Astrocyte (in vitro differentiated cells and primary cell): Measurements from ENCODE around the gene GSG1L. TPM values are rescaled to one million over a fixed set of nuclear protein-coding genes. Genes with fewer than 3 reads are reported as not detected.

Experiments
- DNase-seq: peaks from one replicate; pipeline ENCODE4 v3.0.0-alpha.2; 2010; ENCODE audit warnings: low read depth
- FAIRE-seq: peaks from 2 replicates; lab custom pipeline; 2011; peaks lifted over from hg19 to GRCh38; lab: Jason Lieb, UNC
- H2AFZ ChIP-seq: 2 replicates; pipeline ENCODE4 v1.6.0; 2012; ENCODE audit warnings: low read depth, low read length, inconsistent platforms
- H3K27ac ChIP-seq: 2 replicates; pipeline ENCODE4 v1.5.1; 2011; ENCODE audit warnings: low read depth, low read length, inconsistent platforms
- H3K27me3 ChIP-seq: 2 replicates; pipeline ENCODE4 v1.6.0; 2011; ENCODE audit warnings: low read length, inconsistent platforms; ENCODE audit not compliant: insufficient read depth
- H3K36me3 ChIP-seq: 2 replicates; pipeline ENCODE4 v1.5.1; 2011; ENCODE audit warnings: low read length, inconsistent platforms; ENCODE audit not compliant: insufficient read depth
- H3K4me1 ChIP-seq: 2 replicates; pipeline ENCODE4 v1.5.1; 2011; ENCODE audit warnings: low read length, inconsistent platforms; ENCODE audit not compliant: insufficient read depth
- H3K4me2 ChIP-seq: 2 replicates; pipeline ENCODE4 v1.6.0; 2012; ENCODE audit warnings: low read length, inconsistent platforms
- H3K4me3 ChIP-seq: 2 replicates; pipeline ENCODE4 v1.5.1; 2011; ENCODE audit warnings: low read depth, mild to moderate bottlenecking, low read length, inconsistent platforms; ENCODE audit not compliant: insufficient read depth
- H3K79me2 ChIP-seq: 2 replicates; pipeline ENCODE4 v1.6.0; 2012; ENCODE audit warnings: mild to moderate bottlenecking, low read length, inconsistent platforms; ENCODE audit not compliant: insufficient read depth
- H3K9ac ChIP-seq: 2 replicates; pipeline ENCODE4 v1.6.0; 2012; ENCODE audit warnings: mild to moderate bottlenecking, low read length, inconsistent platforms
- H3K9me3 ChIP-seq: 2 replicates; pipeline ENCODE4 v1.5.1; 2012; ENCODE audit warnings: low read depth, mild to moderate bottlenecking, low read length, inconsistent platforms; ENCODE audit not compliant: insufficient read depth
- H4K20me1 ChIP-seq: 2 replicates; pipeline ENCODE4 v1.6.0; 2012; ENCODE audit warnings: low read length, inconsistent platforms; ENCODE audit not compliant: insufficient read depth
- H3K27ac Mint-ChIP-seq: one replicate; pipeline ENCODE4 v1.8.0; 2021; ENCODE audit warnings: mild to moderate bottlenecking, mixed read lengths; ENCODE audit not compliant: unreplicated experiment
- H3K27me3 Mint-ChIP-seq: one replicate; pipeline ENCODE4 v1.8.0; 2021; ENCODE audit warnings: low read depth, mixed read lengths; ENCODE audit not compliant: unreplicated experiment
- H3K36me3 Mint-ChIP-seq: one replicate; pipeline ENCODE4 v1.8.0; 2021; ENCODE audit warnings: low read depth, mixed read lengths; ENCODE audit not compliant: unreplicated experiment
- H3K4me1 Mint-ChIP-seq: one replicate; pipeline ENCODE4 v1.8.0; 2021; ENCODE audit warnings: low read depth, mixed read lengths; ENCODE audit not compliant: unreplicated experiment
- H3K4me3 Mint-ChIP-seq: one replicate; pipeline ENCODE4 v1.8.0; 2021; ENCODE audit warnings: mild to moderate bottlenecking, moderate library complexity, mixed read lengths; ENCODE audit not compliant: unreplicated experiment
- H3K9me3 Mint-ChIP-seq: one replicate; pipeline ENCODE4 v1.8.0; 2021; ENCODE audit warnings: mild to moderate bottlenecking, mixed read lengths; ENCODE audit not compliant: unreplicated experiment
- EZH2 ChIP-seq: IDR thresholded peaks from 2 replicates; pipeline ENCODE4 v1.6.1; 2012; ENCODE audit warnings: mild to moderate bottlenecking, low read length, inconsistent platforms; ENCODE audit not compliant: insufficient read depth
- total RNA-seq: library from RNA; stranded (reverse); gene quantifications from 2 replicates; pipeline ENCODE4 v1.2.1, GENCODE V29; 2021
- TF ChIP-seq, protein P1 (sequence below): IDR thresholded peaks from 2 replicates; pipeline ENCODE4 v1.5.1; 2011; ENCODE audit warnings: low read depth, mild to moderate bottlenecking, inconsistent platforms, low read length, moderate library complexity; ENCODE audit not compliant: insufficient read depth

GSG1L gene
- total RNA-seq, 1 donor from 2014 or later = not detected

DNA sequence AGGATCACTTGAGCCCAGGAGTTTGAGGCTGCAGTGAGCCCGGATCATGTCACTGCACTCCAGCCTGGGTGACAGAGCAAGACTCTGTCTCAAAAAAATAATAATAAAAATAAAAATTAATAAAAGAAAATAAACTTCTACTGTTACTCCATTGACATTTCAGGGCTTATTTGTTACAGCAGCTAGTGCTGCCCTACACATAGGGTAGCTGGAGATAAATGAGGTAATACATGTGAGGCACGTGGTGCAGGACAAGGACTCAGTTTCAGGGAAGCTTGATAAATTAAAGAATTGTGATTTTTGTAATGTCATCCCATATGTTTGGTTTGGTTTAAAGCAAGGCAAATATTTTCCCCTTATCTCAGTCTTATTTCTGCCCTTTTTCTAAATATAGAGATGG, 80.3 kb downstream of the GSG1L start:
- Mint-ChIP-seq H3K9me3 (peaks cover 8% of the 10 kb centered on the region), H3K36me3 (no peaks in the 10 kb centered on the region), H3K27ac (no peak overlapping the region), H3K27me3 (peaks cover 35% of the 10 kb centered on the region), H3K4me1 (no peaks in the 10 kb centered on the region), H3K4me3 (no peak overlapping the region)
- no peak overlapping the region for H3K4me2 ChIP-seq
- H3K9ac ChIP-seq = no peak overlapping the region
- no peaks in the 10 kb centered on the region for H4K20me1 ChIP-seq
- FAIRE-seq (no peak), DNase-seq (no peak)
- no peak overlapping the region for H3K4me3 ChIP-seq
- TF ChIP-seq EZH2 = no peak
- TF ChIP-seq, protein P1, sequence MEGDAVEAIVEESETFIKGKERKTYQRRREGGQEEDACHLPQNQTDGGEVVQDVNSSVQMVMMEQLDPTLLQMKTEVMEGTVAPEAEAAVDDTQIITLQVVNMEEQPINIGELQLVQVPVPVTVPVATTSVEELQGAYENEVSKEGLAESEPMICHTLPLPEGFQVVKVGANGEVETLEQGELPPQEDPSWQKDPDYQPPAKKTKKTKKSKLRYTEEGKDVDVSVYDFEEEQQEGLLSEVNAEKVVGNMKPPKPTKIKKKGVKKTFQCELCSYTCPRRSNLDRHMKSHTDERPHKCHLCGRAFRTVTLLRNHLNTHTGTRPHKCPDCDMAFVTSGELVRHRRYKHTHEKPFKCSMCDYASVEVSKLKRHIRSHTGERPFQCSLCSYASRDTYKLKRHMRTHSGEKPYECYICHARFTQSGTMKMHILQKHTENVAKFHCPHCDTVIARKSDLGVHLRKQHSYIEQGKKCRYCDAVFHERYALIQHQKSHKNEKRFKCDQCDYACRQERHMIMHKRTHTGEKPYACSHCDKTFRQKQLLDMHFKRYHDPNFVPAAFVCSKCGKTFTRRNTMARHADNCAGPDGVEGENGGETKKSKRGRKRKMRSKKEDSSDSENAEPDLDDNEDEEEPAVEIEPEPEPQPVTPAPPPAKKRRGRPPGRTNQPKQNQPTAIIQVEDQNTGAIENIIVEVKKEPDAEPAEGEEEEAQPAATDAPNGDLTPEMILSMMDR = no peak
- no peak overlapping the region for H3K27ac ChIP-seq
- H3K9me3 ChIP-seq = no peaks in the 10 kb centered on the region
- no peaks in the 10 kb centered on the region for H3K27me3 ChIP-seq
- H2AFZ ChIP-seq = no peak overlapping the region
- H3K36me3 ChIP-seq = no peaks in the 10 kb centered on the region
- no peaks in the 10 kb centered on the region for H3K79me2 ChIP-seq
- H3K4me1 ChIP-seq = no peaks in the 10 kb centered on the region

DNA sequence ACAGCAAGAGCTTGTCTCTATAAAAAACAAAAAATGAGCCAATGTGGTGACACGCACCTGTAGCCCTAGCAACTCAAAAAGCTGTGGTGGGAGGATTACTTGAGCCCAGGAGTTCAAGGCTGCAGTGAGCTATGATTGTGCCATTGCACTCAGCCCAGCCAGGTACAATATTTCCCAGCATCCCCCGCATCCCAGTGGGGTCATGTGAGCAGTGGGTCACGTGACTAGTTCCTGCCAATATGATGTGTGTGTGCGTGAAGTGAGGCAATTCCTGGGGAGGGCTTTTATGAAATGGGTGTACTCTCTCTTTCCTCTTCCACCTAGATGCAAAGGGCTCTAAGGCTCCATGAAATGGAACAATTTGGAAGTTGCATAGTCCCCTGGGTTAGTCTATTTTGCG, 81.3 kb downstream of the GSG1L start:
- FAIRE-seq = no peak
- Histone ChIP-seq H3K9ac (no peak overlapping the region), H3K27ac (no peak overlapping the region), H3K79me2 (no peaks in the 10 kb centered on the region), H3K27me3 (no peaks in the 10 kb centered on the region), H3K9me3 (no peaks in the 10 kb centered on the region), H3K4me2 (no peak overlapping the region), H3K4me1 (no peaks in the 10 kb centered on the region), H2AFZ (no peak overlapping the region), H3K36me3 (no peaks in the 10 kb centered on the region), H3K4me3 (no peak overlapping the region), H4K20me1 (no peaks in the 10 kb centered on the region)
- H3K4me1 Mint-ChIP-seq = no peaks in the 10 kb centered on the region
- H3K27ac Mint-ChIP-seq = no peak overlapping the region
- H3K27me3 Mint-ChIP-seq = peaks cover 43% of the 10 kb centered on the region
- DNase-seq = no peak
- H3K36me3 Mint-ChIP-seq = no peaks in the 10 kb centered on the region
- no peak for TF ChIP-seq EZH2
- TF ChIP-seq, protein P1 = no peak
- H3K4me3 Mint-ChIP-seq = no peak overlapping the region
- peaks cover 8% of the 10 kb centered on the region for H3K9me3 Mint-ChIP-seq

DNA sequence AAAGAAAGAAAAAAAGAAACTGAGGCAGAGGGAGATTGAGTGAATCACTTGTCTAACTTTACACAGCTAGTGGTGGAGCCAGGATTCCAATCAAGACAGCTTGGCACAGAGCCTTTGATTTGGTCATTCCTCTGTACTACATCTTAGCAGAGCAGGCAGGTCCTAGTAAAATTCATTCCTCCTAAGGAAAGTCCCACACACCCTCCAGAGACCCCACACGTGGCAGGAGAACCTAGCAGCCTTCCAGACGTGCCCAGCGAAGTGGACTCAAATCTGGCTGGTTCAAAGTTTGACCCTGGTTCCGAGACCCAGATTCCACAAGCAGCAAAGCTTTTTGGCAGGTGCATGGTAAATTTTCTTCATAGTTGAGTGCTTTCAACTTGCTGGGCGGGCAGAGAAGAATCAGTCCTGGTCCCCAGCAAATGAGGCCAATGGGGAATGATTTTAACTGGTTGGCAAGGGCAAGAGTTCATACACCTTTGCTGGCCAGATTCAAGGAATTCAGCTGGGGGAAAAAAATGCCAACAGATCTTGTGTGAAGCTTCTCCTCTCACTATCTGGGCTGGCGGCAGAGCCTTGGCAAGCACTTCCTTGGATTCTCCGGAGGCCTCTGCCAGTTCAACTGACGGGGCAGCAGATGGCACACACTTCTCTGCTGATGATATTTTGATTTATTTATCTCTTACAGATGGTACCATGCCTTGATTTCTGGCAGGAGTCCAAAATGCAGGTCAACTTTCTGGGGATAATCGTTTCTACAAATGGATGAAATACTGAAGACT, 82.4 kb downstream of the GSG1L start:
- no peaks in the 10 kb centered on the region for H3K4me1 Mint-ChIP-seq
- Histone ChIP-seq H3K9me3 (no peaks in the 10 kb centered on the region), H3K4me3 (no peak overlapping the region), H3K4me1 (no peaks in the 10 kb centered on the region), H3K4me2 (no peak overlapping the region), H3K27ac (no peak overlapping the region), H3K27me3 (no peaks in the 10 kb centered on the region), H3K36me3 (no peaks in the 10 kb centered on the region), H3K79me2 (no peaks in the 10 kb centered on the region), H3K9ac (no peak overlapping the region), H2AFZ (no peak overlapping the region), H4K20me1 (no peaks in the 10 kb centered on the region)
- FAIRE-seq (no peak), DNase-seq (no peak)
- no peak for TF ChIP-seq EZH2
- TF ChIP-seq, protein P1 = no peak
- H3K9me3 Mint-ChIP-seq = peaks cover 8% of the 10 kb centered on the region
- no peaks in the 10 kb centered on the region for H3K36me3 Mint-ChIP-seq
- no peak overlapping the region for H3K4me3 Mint-ChIP-seq
- peaks cover 52% of the 10 kb centered on the region for H3K27me3 Mint-ChIP-seq
- no peak overlapping the region for H3K27ac Mint-ChIP-seq
